T-helper 17 cell (primary cell): ENCODE data around the gene ADCY5. TPM values are rescaled to one million over a fixed set of nuclear protein-coding genes. Genes with fewer than 3 reads are reported as not detected.

Experiments
- ATAC-seq: fragments of 150-1000 bp; cut with Tn5 transposase; 2 replicates; pipeline ENCODE4 v1.10.0; 2021; ENCODE audit warnings: mild to moderate bottlenecking, moderate library complexity
- DNase-seq, 3 donors: peaks; one replicate each; pipeline versions ENCODE4 v3.0.0 to v3.0.0-alpha.2; 2020 to 2021
- H3K9me3 ChIP-seq: one replicate; pipeline ENCODE4 v1.7.0; 2013; ENCODE audit warnings: low read length, mild to moderate bottlenecking; ENCODE audit not compliant: control insufficient read depth, poor library complexity, severe bottlenecking
- H3K27ac Mint-ChIP-seq: one replicate; pipeline ENCODE4 v1.8.0; 2022; ENCODE audit warnings: mild to moderate bottlenecking, moderate library complexity, mixed read lengths
- H3K27me3 Mint-ChIP-seq: one replicate; pipeline ENCODE4 v1.8.0; 2022; ENCODE audit warnings: mixed read lengths
- H3K36me3 Mint-ChIP-seq: one replicate; pipeline ENCODE4 v1.8.0; 2022; ENCODE audit warnings: low read depth, mixed read lengths
- H3K4me1 Mint-ChIP-seq: one replicate; pipeline ENCODE4 v1.8.0; 2022; ENCODE audit warnings: mild to moderate bottlenecking, mixed read lengths
- H3K4me3 Mint-ChIP-seq: one replicate; pipeline ENCODE4 v1.8.0; 2022; ENCODE audit warnings: mild to moderate bottlenecking, moderate library complexity, mixed read lengths
- total RNA-seq, 4 donors: library from RNA in 2 of 4; stranded (reverse) in 2 of 4; gene quantifications; one replicate each; pipeline ENCODE4 v1.2.3 and lab custom pipeline; 2022 to 2026

The ADCY5 gene
- total RNA-seq, 2 donors from 2014 or later: not detected

- Mint-ChIP-seq H3K4me3 (no peak overlapping the region), H3K27ac (no peak overlapping the region), H3K36me3 (peaks cover 7% of the 10 kb centered on the region), H3K27me3 (peaks cover 82% of the 10 kb centered on the region), H3K4me1 (no peaks in the 10 kb centered on the region)
- DNase-seq (no peak), ATAC-seq (no peak)
- H3K9me3 ChIP-seq: no peaks in the 10 kb centered on the region
Measured at GRCh38 chr3:123317716-123318115, 131.2 kb downstream of the ADCY5 start.

GRCh38 chr3:123315271-123315595, 133.7 kb downstream of the ADCY5 start:
- no peaks in the 10 kb centered on the region for H3K4me1 Mint-ChIP-seq
- ATAC-seq: no peak
- no peak overlapping the region for H3K27ac Mint-ChIP-seq
- H3K9me3 ChIP-seq: no peaks in the 10 kb centered on the region
- H3K4me3 Mint-ChIP-seq: no peak overlapping the region
- peaks cover 64% of the 10 kb centered on the region for H3K27me3 Mint-ChIP-seq
- H3K36me3 Mint-ChIP-seq: peaks cover 7% of the 10 kb centered on the region
- no peak for DNase-seq

GRCh38 chr3:123314359-123315270, 134.3 kb downstream of the ADCY5 start:
- DNase-seq: no peak
- H3K9me3 ChIP-seq: no peaks in the 10 kb centered on the region
- Mint-ChIP-seq H3K27me3 (peaks cover 60% of the 10 kb centered on the region), H3K4me1 (peaks cover under 1% of the 10 kb centered on the region), H3K27ac (no peak overlapping the region), H3K4me3 (no peak overlapping the region), H3K36me3 (peaks cover 7% of the 10 kb centered on the region)
- no peak for ATAC-seq

- Mint-ChIP-seq H3K27me3 (peaks cover 63% of the 10 kb centered on the region), H3K27ac (no peak overlapping the region), H3K36me3 (peaks cover 7% of the 10 kb centered on the region), H3K4me1 (peaks cover 2% of the 10 kb centered on the region), H3K4me3 (no peak overlapping the region)
- no peaks in the 10 kb centered on the region for H3K9me3 ChIP-seq
- DNase-seq: no peak
- ATAC-seq: no peak
Measured at GRCh38 chr3:123313889-123314288, 135.0 kb downstream of the ADCY5 start.

GRCh38 chr3:123312331-123313265, 136.3 kb downstream of the ADCY5 start:
- peaks cover 7% of the 10 kb centered on the region for H3K36me3 Mint-ChIP-seq
- DNase-seq (no peak), ATAC-seq (no peak)
- no peak overlapping the region for H3K27ac Mint-ChIP-seq
- H3K4me1 Mint-ChIP-seq: peaks cover 4% of the 10 kb centered on the region
- H3K27me3 Mint-ChIP-seq: peaks cover 54% of the 10 kb centered on the region
- no peak overlapping the region for H3K4me3 Mint-ChIP-seq
- H3K9me3 ChIP-seq: no peaks in the 10 kb centered on the region

- H3K4me3 Mint-ChIP-seq: no peak overlapping the region
- DNase-seq (no peak), ATAC-seq (no peak)
- no peak overlapping the region for H3K27ac Mint-ChIP-seq
- peaks cover 40% of the 10 kb centered on the region for H3K27me3 Mint-ChIP-seq
- peaks cover 4% of the 10 kb centered on the region for H3K4me1 Mint-ChIP-seq
- H3K36me3 Mint-ChIP-seq: peaks cover 3% of the 10 kb centered on the region
- H3K9me3 ChIP-seq: no peaks in the 10 kb centered on the region
Measured at GRCh38 chr3:123311201-123311600, 137.7 kb downstream of the ADCY5 start.

- H3K9me3 ChIP-seq: no peaks in the 10 kb centered on the region
- H3K4me1 Mint-ChIP-seq: peaks cover 4% of the 10 kb centered on the region
- ATAC-seq (no peak), DNase-seq (no peak)
- no peak overlapping the region for H3K4me3 Mint-ChIP-seq
- H3K27me3 Mint-ChIP-seq: peaks cover 40% of the 10 kb centered on the region
- no peak overlapping the region for H3K27ac Mint-ChIP-seq
- H3K36me3 Mint-ChIP-seq: peaks cover 3% of the 10 kb centered on the region
Measured at GRCh38 chr3:123310741-123311140, 138.1 kb downstream of the ADCY5 start.

- peaks cover 42% of the 10 kb centered on the region for H3K27me3 Mint-ChIP-seq
- H3K4me3 Mint-ChIP-seq: no peak overlapping the region
Measured at GRCh38 chr3:123310186-123310585, 138.7 kb downstream of the ADCY5 start.

GRCh38 chr3:123307064-123307463, 141.8 kb downstream of the ADCY5 start:
- no peaks in the 10 kb centered on the region for H3K9me3 ChIP-seq
- Mint-ChIP-seq H3K27ac (no peak overlapping the region), H3K36me3 (no peaks in the 10 kb centered on the region), H3K4me3 (no peak overlapping the region), H3K27me3 (peaks cover 40% of the 10 kb centered on the region), H3K4me1 (peaks cover 4% of the 10 kb centered on the region)
- ATAC-seq (no peak), DNase-seq (no peak)

More at GRCh38 chr3:123310186-123310585, 138.7 kb downstream of the ADCY5 start:
- no peaks in the 10 kb centered on the region for H3K9me3 ChIP-seq
- H3K36me3 Mint-ChIP-seq: peaks cover 3% of the 10 kb centered on the region
- H3K4me1 Mint-ChIP-seq: peaks cover 4% of the 10 kb centered on the region
- ATAC-seq: no peak
- no peak overlapping the region for H3K27ac Mint-ChIP-seq
- DNase-seq: no peak

- no peak for DNase-seq
- H3K9me3 ChIP-seq: no peaks in the 10 kb centered on the region
- peaks cover 40% of the 10 kb centered on the region for H3K27me3 Mint-ChIP-seq
- ATAC-seq: no peak
- H3K27ac Mint-ChIP-seq: no peak overlapping the region
- no peak overlapping the region for H3K4me3 Mint-ChIP-seq
- H3K4me1 Mint-ChIP-seq: peaks cover 4% of the 10 kb centered on the region
- no peaks in the 10 kb centered on the region for H3K36me3 Mint-ChIP-seq
Measured at GRCh38 chr3:123305192-123305591, 143.7 kb downstream of the ADCY5 start.

GRCh38 chr3:123303976-123304560, 144.8 kb downstream of the ADCY5 start:
- Mint-ChIP-seq H3K4me3 (no peak overlapping the region), H3K27ac (no peak overlapping the region), H3K4me1 (peaks cover 2% of the 10 kb centered on the region), H3K27me3 (peaks cover 34% of the 10 kb centered on the region), H3K36me3 (no peaks in the 10 kb centered on the region)
- ATAC-seq: no peak
- no peaks in the 10 kb centered on the region for H3K9me3 ChIP-seq
- no peak for DNase-seq

GRCh38 chr3:123302961-123303360, 145.9 kb downstream of the ADCY5 start:
- no peak overlapping the region for H3K27ac Mint-ChIP-seq
- no peak for ATAC-seq

More at GRCh38 chr3:123302961-123303360, 145.9 kb downstream of the ADCY5 start:
- H3K4me3 Mint-ChIP-seq: no peak overlapping the region
- no peak for DNase-seq
- H3K9me3 ChIP-seq: no peaks in the 10 kb centered on the region
- no peaks in the 10 kb centered on the region for H3K4me1 Mint-ChIP-seq
- no peaks in the 10 kb centered on the region for H3K36me3 Mint-ChIP-seq
- peaks cover 30% of the 10 kb centered on the region for H3K27me3 Mint-ChIP-seq
